H1 (cell line): ENCODE measurements around the gene SDHAF2.

Experiments used
- BRCA1 ChIP-seq: IDR thresholded peaks from 2 replicates; pipeline ENCODE4 v1.6.1; 2012; ENCODE audit warnings: low read depth, low read length, improper control_type of control experiment
- CTCF ChIP-seq, 3 experiments: IDR thresholded peaks; 1 replicate in 2 of 3; 2 replicates in 1 of 3; pipeline versions ENCODE4 v1.5.1 to v1.6.1; 2011; ENCODE audit warnings: low read length in 3 of 3, mild to moderate bottlenecking in 3 of 3, inconsistent platforms in 2 of 3, low read depth in 1 of 3, moderate library complexity in 1 of 3; ENCODE audit not compliant: insufficient read depth in 1 of 3; ENCODE audit errors: control extremely low read depth in 1 of 3

- TF ChIP-seq CTCF (IDR thresholded peaks at IDR 0.05; ENCODE audit: control extremely low read depth in 1 of 3, insufficient read depth in 1 of 3, low read depth in 1 of 3, low read length in 3 of 3), result no peak
- no peak for TF ChIP-seq BRCA1
These were observed 28.8 kb upstream of the SDHAF2 start for GRCh38 chr11:61401173-61401572.
